Tongue (tissue), 2 donors: Measurements from ENCODE around the gene KCNIP4. TPM values are rescaled to one million over a fixed set of nuclear protein-coding genes. Genes with fewer than 3 reads are reported as not detected.
A peak's percentile ranks its signal among the peaks of the same experiment; 100 is the strongest.
"Not testable (repeated sequence)": the region's sequence is repeated elsewhere in the genome, so short reads cannot be mapped to it uniquely, and the experiment has no call there.

Source experiments
- DNase-seq: peaks from one replicate; pipeline ENCODE4 v3.0.0-alpha.2; 2015
- total RNA-seq: library from RNA; depleted of rRNA; stranded (reverse); fragments of >200 nt; gene quantifications from one replicate; pipeline ENCODE4 v1.2.3, GENCODE V29; 2014

KCNIP4 gene
- total RNA-seq, 1 donor from 2014 or later, result 0.31 TPM

DNA sequence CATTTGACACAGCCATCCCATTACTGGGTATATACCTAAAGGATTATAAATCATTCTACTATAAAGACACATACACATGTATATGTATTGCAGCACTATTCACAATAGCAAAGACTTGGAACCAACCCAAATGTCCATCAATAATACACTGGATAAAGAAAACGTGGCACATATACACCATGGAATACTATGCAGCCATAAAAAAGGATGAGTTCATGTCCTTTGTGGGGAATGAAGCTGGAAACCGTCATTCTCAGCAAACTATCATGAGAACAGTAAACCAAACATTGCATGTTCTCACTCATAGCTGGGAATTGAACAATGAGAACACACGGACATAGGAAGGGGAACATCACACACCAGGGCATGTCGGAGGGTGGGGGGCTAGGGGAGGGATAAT lies 1202.6 kb downstream of the KCNIP4 start:
- not testable (repeated sequence) for DNase-seq

DNA sequence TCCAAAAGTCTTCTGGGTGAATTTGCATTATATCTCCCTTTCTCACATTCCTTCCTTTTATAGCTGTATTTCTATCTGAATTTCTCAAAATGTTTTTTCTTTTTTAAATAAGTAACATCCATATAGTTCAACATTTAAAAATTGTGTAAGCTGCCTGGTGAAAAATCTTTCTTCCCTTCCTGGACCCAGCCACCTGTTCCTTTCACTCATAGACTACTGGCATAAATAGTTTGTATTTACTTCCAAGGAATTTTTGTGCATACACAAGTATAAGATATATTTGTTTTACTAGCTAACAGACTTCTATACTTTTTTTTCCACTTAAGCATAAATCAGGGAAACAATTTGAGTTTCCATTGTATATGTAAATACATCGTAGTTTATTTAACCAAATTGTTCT lies 1212.6 kb downstream of the KCNIP4 start:
- DNase-seq, result peak; percentile 6

DNA sequence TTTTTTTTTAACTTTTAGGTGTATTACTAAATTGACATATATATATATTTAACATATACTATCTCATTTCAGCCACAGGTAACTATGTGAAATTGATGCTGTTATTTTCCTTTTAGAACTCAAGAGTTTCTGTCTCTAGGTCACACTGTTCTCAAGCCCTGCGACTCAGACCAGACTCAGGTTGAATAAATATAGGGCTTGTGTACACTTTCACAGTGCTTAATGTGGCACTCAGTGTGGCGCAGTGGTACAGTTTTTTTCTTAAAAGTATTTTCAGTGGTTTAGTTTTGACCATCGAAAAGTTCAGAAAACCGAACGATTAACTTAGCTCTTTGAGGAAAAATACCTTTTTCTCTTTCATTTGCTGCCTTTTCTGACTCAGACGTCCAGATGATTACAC lies 1223.7 kb downstream of the KCNIP4 start:
- no peak for DNase-seq

DNA sequence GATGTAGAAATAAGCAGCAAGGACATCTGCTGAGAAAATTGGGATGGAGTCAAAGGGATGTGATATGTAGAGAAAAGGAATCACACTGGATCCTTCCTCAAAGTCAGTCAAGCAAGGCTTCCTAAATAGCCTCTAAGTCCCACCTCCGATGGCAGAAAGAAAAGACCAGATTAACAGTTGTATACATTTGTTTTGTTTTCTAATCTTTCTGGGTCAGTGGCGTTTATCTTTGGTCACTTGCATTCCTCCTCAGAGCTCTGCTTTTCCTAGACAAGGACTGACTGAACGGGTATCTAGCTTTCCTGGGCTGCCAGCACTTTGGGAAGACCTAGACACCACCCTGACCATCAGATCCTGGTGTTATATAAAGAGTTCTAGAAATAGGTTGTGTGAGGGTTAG lies 1225.1 kb downstream of the KCNIP4 start:
- DNase-seq, result no peak

DNA sequence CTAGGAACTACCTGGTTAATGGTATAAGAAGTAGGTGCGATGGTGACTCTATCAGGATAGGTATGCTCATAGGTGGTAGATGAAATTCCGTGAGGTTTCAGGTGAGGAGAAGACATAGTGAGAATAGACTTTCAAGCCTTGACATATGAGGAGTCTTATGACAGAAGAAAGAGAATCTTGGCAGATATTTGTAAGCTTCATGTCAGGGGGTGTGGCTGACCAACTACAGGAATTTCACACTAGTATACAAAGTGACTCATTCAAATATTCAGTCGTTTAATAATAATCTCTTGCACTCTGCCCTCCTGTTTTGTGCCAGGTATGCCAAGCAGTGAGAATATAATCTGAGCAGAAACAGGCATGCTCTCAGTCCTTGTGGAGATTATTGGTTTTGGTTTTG lies 1225.6 kb downstream of the KCNIP4 start:
- no peak for DNase-seq

- DNase-seq, result no peak
Measured at GRCh38 chr4:20711335-20711734, 1237.2 kb downstream of the KCNIP4 start.

DNA sequence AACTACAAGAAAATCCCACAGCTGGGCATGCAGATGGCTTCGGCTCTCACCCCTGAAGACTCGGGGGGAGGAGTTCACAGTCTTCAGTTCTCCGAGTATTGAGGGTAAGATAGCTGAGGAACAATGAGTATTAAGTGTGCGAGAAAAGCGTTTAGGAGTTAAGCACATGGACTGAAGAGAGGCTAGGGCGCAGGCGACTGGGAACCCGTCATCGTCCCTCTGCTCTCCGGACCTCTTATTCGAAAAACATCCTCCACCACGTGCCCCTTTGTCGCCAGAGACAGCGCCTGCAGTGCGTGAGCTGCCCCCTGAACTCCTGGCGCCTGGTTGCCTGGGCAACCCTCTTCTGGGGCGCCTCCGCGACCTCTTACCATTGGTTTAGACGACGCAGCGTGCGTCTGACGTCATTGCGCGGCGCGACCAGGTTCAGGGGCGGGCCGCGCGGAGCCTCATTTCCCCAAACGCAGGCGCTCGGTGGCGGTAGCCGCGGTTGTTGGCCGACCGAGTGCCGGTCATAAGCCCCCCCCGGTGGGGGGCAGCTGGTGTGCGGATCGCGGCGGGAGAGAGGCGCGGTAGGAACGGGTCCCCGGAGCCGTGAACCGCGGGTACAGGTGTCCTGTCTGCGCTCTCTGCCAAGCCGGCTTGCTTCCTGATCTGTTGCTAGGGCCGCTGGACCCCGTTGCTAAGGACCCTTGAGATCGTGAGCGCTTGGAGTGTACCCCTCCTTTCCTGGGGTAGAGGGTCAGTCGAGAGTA lies 1248.4 kb downstream of the KCNIP4 start, which contains the start of gene PACRGL:
TSS of gene PACRGL (plus strand) at position 452 of the 755 bp plus-strand sequence. CDS start 4,024 bp downstream, outside the sequence.
- DNase-seq, result peak; percentile 98

GRCh38 chr4:20698820-20699219 lies 1249.8 kb downstream of the KCNIP4 start:
- no peak for DNase-seq

GRCh38 chr4:20698382-20698781 lies 1250.2 kb downstream of the KCNIP4 start:
- no peak for DNase-seq

DNA sequence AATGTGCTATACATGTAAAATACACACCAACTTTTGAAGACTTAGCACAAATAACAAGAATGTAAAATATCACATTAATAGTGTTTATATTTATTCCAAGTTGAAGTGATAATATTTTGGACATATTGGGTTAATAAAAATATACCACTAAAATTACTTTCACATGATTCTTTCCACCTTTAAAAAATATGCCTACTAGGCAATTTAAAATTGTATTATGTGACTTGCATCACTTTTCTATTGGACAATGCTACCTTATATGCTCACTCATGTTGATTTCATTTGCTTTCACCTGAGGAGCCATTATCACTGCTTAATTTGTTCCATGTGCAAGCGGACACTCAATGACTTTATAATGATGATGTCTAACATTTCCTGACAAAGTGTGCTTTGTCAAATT lies 1251.8 kb downstream of the KCNIP4 start:
- DNase-seq, result no peak

DNA sequence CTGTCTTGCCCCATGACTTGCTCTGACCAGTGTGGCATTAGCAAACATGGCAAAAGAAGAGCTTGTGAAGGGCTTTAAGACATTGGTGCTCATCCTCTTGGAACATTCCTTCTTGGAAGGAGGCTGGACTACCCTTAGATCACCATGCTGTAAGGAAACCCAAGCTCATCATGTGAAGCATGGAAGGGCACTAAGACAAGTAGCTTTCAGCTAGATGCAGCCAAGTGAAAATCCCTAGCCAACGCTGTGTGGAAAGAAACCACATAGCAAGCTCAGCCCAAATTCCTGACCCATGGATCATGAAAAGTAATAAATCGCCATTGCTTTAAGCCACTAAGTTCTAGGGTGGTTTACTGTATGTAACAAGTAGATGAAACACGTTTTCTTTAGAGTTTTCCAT lies 1260.7 kb downstream of the KCNIP4 start:
- no peak for DNase-seq

- DNase-seq, result peak; percentile 39
Measured at GRCh38 chr4:20684852-20685763, 1263.5 kb downstream of the KCNIP4 start.

GRCh38 chr4:20683766-20684165 lies 1264.8 kb downstream of the KCNIP4 start:
- DNase-seq, result no peak

- DNase-seq, result no peak
Measured at GRCh38 chr4:20682853-20683252, 1265.7 kb downstream of the KCNIP4 start.

- no peak for DNase-seq
Measured at GRCh38 chr4:20681271-20681670, 1267.3 kb downstream of the KCNIP4 start.

- DNase-seq, result no peak
Measured at GRCh38 chr4:20680736-20681135, 1267.8 kb downstream of the KCNIP4 start.

- no peak for DNase-seq
Measured at GRCh38 chr4:20679951-20680350, 1268.6 kb downstream of the KCNIP4 start.
